ENCODE measurements around the gene ENAM.
"Not testable (repeated sequence)": the region's sequence is repeated elsewhere in the genome, so short reads cannot be mapped to it uniquely, and the experiment has no call there.

The ENAM gene

DNA sequence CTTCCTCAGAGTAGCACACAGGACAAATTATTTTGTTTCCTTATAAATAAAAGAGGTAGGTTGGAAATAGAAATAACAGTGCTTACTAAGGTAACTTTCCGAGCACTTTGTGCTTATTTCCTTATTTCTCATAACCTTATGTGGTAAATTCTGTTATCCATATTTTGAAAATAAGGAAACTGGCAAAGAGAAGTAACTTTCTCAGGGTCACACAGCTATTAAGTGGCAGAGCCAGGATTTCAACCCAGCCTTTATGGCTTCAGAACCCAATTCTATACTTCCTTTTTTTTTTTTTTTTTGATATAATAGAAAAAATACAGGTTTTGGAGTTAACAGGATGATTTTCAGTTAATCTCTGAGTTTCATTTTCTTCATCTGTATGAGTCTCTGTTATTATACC, 63.1 kb downstream of the ENAM start:
- ATAC-seq, result no peak
- TF ChIP-seq TCF4 (CRISPR knock-in tag; IDR thresholded peaks at IDR 0.05; ENCODE audit: borderline replicate concordance), result no peak
- no peak for TF ChIP-seq TOX (CRISPR knock-in tag; IDR thresholded peaks at IDR 0.05; ENCODE audit: borderline replicate concordance)
- TF ChIP-seq, protein P1, sequence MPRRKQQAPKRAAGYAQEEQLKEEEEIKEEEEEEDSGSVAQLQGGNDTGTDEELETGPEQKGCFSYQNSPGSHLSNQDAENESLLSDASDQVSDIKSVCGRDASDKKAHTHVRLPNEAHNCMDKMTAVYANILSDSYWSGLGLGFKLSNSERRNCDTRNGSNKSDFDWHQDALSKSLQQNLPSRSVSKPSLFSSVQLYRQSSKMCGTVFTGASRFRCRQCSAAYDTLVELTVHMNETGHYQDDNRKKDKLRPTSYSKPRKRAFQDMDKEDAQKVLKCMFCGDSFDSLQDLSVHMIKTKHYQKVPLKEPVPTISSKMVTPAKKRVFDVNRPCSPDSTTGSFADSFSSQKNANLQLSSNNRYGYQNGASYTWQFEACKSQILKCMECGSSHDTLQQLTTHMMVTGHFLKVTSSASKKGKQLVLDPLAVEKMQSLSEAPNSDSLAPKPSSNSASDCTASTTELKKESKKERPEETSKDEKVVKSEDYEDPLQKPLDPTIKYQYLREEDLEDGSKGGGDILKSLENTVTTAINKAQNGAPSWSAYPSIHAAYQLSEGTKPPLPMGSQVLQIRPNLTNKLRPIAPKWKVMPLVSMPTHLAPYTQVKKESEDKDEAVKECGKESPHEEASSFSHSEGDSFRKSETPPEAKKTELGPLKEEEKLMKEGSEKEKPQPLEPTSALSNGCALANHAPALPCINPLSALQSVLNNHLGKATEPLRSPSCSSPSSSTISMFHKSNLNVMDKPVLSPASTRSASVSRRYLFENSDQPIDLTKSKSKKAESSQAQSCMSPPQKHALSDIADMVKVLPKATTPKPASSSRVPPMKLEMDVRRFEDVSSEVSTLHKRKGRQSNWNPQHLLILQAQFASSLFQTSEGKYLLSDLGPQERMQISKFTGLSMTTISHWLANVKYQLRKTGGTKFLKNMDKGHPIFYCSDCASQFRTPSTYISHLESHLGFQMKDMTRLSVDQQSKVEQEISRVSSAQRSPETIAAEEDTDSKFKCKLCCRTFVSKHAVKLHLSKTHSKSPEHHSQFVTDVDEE (CRISPR knock-in tag; IDR thresholded peaks at IDR 0.05), result no peak
- TF ChIP-seq PPARA (CRISPR knock-in tag; IDR thresholded peaks at IDR 0.05; ENCODE audit: borderline replicate concordance), result no peak
- no peak for TF ChIP-seq ISL1 (CRISPR knock-in tag; IDR thresholded peaks at IDR 0.05)
- no peak for TF ChIP-seq ZFP3 (CRISPR knock-in tag; IDR thresholded peaks at IDR 0.05)
- no peak for TF ChIP-seq GLIS3 (CRISPR knock-in tag; IDR thresholded peaks at IDR 0.05)
- no peak for TF ChIP-seq SNAI2 (CRISPR knock-in tag; IDR thresholded peaks at IDR 0.05)
- TF ChIP-seq, protein P2, sequence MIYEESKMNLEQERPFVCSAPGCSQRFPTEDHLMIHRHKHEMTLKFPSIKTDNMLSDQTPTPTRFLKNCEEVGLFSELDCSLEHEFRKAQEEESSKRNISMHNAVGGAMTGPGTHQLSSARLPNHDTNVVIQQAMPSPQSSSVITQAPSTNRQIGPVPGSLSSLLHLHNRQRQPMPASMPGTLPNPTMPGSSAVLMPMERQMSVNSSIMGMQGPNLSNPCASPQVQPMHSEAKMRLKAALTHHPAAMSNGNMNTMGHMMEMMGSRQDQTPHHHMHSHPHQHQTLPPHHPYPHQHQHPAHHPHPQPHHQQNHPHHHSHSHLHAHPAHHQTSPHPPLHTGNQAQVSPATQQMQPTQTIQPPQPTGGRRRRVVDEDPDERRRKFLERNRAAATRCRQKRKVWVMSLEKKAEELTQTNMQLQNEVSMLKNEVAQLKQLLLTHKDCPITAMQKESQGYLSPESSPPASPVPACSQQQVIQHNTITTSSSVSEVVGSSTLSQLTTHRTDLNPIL (CRISPR knock-in tag; IDR thresholded peaks at IDR 0.05; ENCODE audit: low read depth), result no peak
- no peak for TF ChIP-seq ZC3H10 (CRISPR knock-in tag; IDR thresholded peaks at IDR 0.05)
- TF ChIP-seq ZNF8 (CRISPR knock-in tag; IDR thresholded peaks at IDR 0.05), result no peak

DNA sequence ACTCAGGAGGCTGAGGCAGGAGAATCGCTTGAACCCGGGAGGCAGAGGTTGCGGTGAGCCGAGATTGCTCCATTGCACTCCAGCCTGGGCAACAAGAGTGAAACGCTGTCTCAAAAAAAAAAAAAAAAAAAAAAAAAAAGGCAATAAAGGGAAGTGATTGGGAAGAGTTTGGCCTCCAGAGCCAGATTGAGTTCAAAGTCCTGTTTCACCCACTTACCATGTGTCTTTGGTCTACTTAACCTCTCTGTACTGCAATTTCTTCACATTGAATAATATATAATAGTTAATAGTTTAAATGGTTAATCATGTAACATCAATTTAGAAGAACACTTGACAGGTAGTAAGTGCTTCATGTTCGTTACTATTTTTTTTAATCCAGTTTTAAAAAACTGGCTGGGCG, 66.1 kb downstream of the ENAM start:
- ATAC-seq, result not testable (repeated sequence)

Measured in SK-N-SH treated with all-trans-retinoic acid at 6 μM for 48 hours (cell line).